GM23248 (cell line): Measurements from ENCODE around the gene LMOD3. TPM values are rescaled to one million over a fixed set of nuclear protein-coding genes. Genes with fewer than 3 reads are reported as not detected.

Experiments
- DNase-seq: peaks from one replicate; pipeline ENCODE4 v3.0.0-alpha.2; 2015
- H2AFZ ChIP-seq: fragments of 200-600 bp; sonication (generic); 2 replicates; pipeline ENCODE4 v1.6.1; 2016; ENCODE audit warnings: antibody characterized with exemption
- H3F3A ChIP-seq: fragments of 200-600 bp; sonication (generic); 2 replicates; pipeline ENCODE4 v1.6.1; 2016; ENCODE audit warnings: mild to moderate bottlenecking, antibody characterized with exemption, mixed run types; ENCODE audit not compliant: insufficient read depth
- H3K27ac ChIP-seq: fragments of 200-600 bp; sonication (generic); 2 replicates; pipeline ENCODE4 v1.5.1; 2016; ENCODE audit warnings: mild to moderate bottlenecking
- H3K27me3 ChIP-seq: fragments of 200-600 bp; sonication (generic); replicated peaks from 2 replicates; pipeline ENCODE4 v1.6.1; 2016; ENCODE audit warnings: mild to moderate bottlenecking; ENCODE audit not compliant: insufficient read depth
- H3K36me3 ChIP-seq: fragments of 200-600 bp; sonication (generic); 2 replicates; pipeline ENCODE4 v1.6.1; 2016; ENCODE audit warnings: low read depth, mild to moderate bottlenecking
- H3K4me1 ChIP-seq: fragments of 200-600 bp; sonication (generic); 2 replicates; pipeline ENCODE4 v1.6.1; 2016; ENCODE audit warnings: mild to moderate bottlenecking; ENCODE audit not compliant: insufficient read depth
- H3K4me2 ChIP-seq: fragments of 200-600 bp; sonication (generic); one replicate; pipeline ENCODE4 v1.6.1; 2016; ENCODE audit warnings: mild to moderate bottlenecking; ENCODE audit not compliant: unreplicated experiment
- H3K4me3 ChIP-seq: fragments of 200-600 bp; sonication (generic); 2 replicates; pipeline ENCODE4 v1.5.1; 2016; ENCODE audit warnings: mild to moderate bottlenecking
- H3K79me2 ChIP-seq: fragments of 200-600 bp; sonication (generic); 2 replicates; pipeline ENCODE4 v1.6.1; 2016; ENCODE audit warnings: mild to moderate bottlenecking; ENCODE audit not compliant: insufficient read depth
- H3K9ac ChIP-seq: fragments of 200-600 bp; sonication (generic); 2 replicates; pipeline ENCODE4 v1.6.1; 2016; ENCODE audit warnings: mild to moderate bottlenecking
- H3K9me2 ChIP-seq: fragments of 200-600 bp; sonication (generic); 2 replicates; pipeline ENCODE4 v1.6.1; 2016; ENCODE audit warnings: mixed run types, mild to moderate bottlenecking, moderate library complexity; ENCODE audit not compliant: insufficient read depth
- H3K9me3 ChIP-seq: fragments of 200-600 bp; sonication (generic); one replicate; pipeline ENCODE4 v1.6.1; 2017; ENCODE audit warnings: low read depth
- H4K20me1 ChIP-seq: fragments of 200-600 bp; sonication (generic); 2 replicates; pipeline ENCODE4 v1.6.0; 2016; ENCODE audit not compliant: insufficient read depth
- EZH2 ChIP-seq: fragments of 200-600 bp; sonication (generic); IDR thresholded peaks from 2 replicates; pipeline ENCODE4 v1.6.1; 2018; ENCODE audit warnings: antibody characterized with exemption, mild to moderate bottlenecking; ENCODE audit not compliant: insufficient read depth, poor library complexity, severe bottlenecking
- EZH2phosphoT487 ChIP-seq: fragments of 200-600 bp; sonication (generic); IDR thresholded peaks from 2 replicates; pipeline ENCODE4 v1.6.1; 2018; ENCODE audit warnings: antibody characterized with exemption, moderate library complexity, mild to moderate bottlenecking, low read depth; ENCODE audit not compliant: insufficient read depth
- WGBS, 2 experiments: methylation state at CpG; one replicate each; pipeline ENCODE4 v1.1.6; 2015 to 2017; ENCODE audit warnings: low lambda C conversion rate in 2 of 2, low coverage in 1 of 2; ENCODE audit errors: missing lambda C conversion rate in 2 of 2; 5-methylcytosine and 5-hydroxymethylcytosine counted together
- in situ Hi-C: fragments of 300-500 bp; cut with MboI; formaldehyde crosslinking; loops from 2 replicates; pipeline ENCODE4 v1.15.0; 2020
- polyA plus RNA-seq: library from polyadenylated mRNA; unstranded; fragments of >200 nt; fragmentation: Nextera tagmentation; extraction: Ambion mirVana; gene quantifications from 2 replicates; pipeline ENCODE4 v1.2.1, GENCODE V29; 2016
- total RNA-seq: library from RNA; depleted of rRNA; stranded (reverse); fragments of >200 nt; shearing (Covaris generic); gene quantifications from 2 replicates; pipeline ENCODE4 v1.2.3, GENCODE V29; 2014

LMOD3 gene
- total and polyA plus RNA-seq, 2 experiments from 2014 or later: not detected

GRCh38 chr3:69121950-69122349 lies 445 bp downstream of the LMOD3 start:
- Histone ChIP-seq H3K36me3 (no peaks in the 10 kb centered on the region), H3K27ac (no peak overlapping the region), H3K4me3 (no peak overlapping the region), H3K9ac (no peak overlapping the region), H3K9me2 (no peaks in the 10 kb centered on the region), H3F3A (no peaks in the 10 kb centered on the region), H3K4me1 (no peaks in the 10 kb centered on the region), H3K9me3 (no peaks in the 10 kb centered on the region), H3K4me2 (no peak overlapping the region), H3K27me3 (peaks cover 10% of the 10 kb centered on the region; the same call in 1 of the 2 replicates), H3K79me2 (no peaks in the 10 kb centered on the region), H4K20me1 (no peaks in the 10 kb centered on the region), H2AFZ (no peak overlapping the region)
- DNase-seq: no peak
- WGBS, 2 experiments: 67 to 74% methylated on average over 8 of the region's 8 CpGs
- in situ Hi-C loops: no loop called here
- TF ChIP-seq EZH2phosphoT487 (no peak), EZH2 (no peak)

GRCh38 chr3:69121513-69121912 lies 882 bp downstream of the LMOD3 start:
- in situ Hi-C loops: no loop called here
- Histone ChIP-seq H3K9me3 (no peaks in the 10 kb centered on the region), H2AFZ (no peak overlapping the region), H3K9me2 (no peaks in the 10 kb centered on the region), H4K20me1 (no peaks in the 10 kb centered on the region), H3K27ac (no peak overlapping the region), H3K4me1 (no peaks in the 10 kb centered on the region), H3K4me2 (no peak overlapping the region), H3K36me3 (no peaks in the 10 kb centered on the region), H3K79me2 (no peaks in the 10 kb centered on the region), H3K4me3 (no peak overlapping the region), H3K27me3 (peaks cover 6% of the 10 kb centered on the region; the same call in 1 of the 2 replicates), H3K9ac (no peak overlapping the region), H3F3A (no peaks in the 10 kb centered on the region)
- no peak for TF ChIP-seq EZH2phosphoT487
- TF ChIP-seq EZH2: no peak
- 84 to 87% methylated on average over 6 of the region's 6 CpGs for whole genome bisulfite sequencing, 2 experiments
- DNase-seq: no peak

GRCh38 chr3:69120879-69121464 lies 1.4 kb downstream of the LMOD3 start:
- Histone ChIP-seq H3K4me2 (no peak overlapping the region), H3K27ac (no peak overlapping the region), H3K9me2 (no peaks in the 10 kb centered on the region), H3K9me3 (no peaks in the 10 kb centered on the region), H2AFZ (0 out of 2 replicates have a peak overlapping the region, but pooled peaks have one; percentile 11), H3K79me2 (no peaks in the 10 kb centered on the region), H3K36me3 (no peaks in the 10 kb centered on the region), H3K4me1 (peaks cover 3% of the 10 kb centered on the region; the same call in 1 of the 2 replicates), H3K9ac (no peak overlapping the region), H3K4me3 (no peak overlapping the region), H3K27me3 (peaks cover under 1% of the 10 kb centered on the region; the same call in 1 of the 2 replicates), H4K20me1 (no peaks in the 10 kb centered on the region), H3F3A (no peaks in the 10 kb centered on the region)
- in situ Hi-C loops: no loop called here
- peak; percentile 55 for DNase-seq
- TF ChIP-seq EZH2 (no peak), EZH2phosphoT487 (no peak)
- 0 to 12% methylated on average over 1 of the region's 1 CpG for WGBS, 2 experiments

GRCh38 chr3:69119681-69120080 lies 2.7 kb downstream of the LMOD3 start:
- H3K27me3 ChIP-seq: no peaks in the 10 kb centered on the region; the same call in 1 of the 2 replicates
- no peak overlapping the region for H3K9ac ChIP-seq
- no peaks in the 10 kb centered on the region for H3K9me3 ChIP-seq
- in situ Hi-C loops: no loop called here
- H3K4me3 ChIP-seq: no peak overlapping the region
- TF ChIP-seq EZH2phosphoT487 (no peak), EZH2 (no peak)
- H3K79me2 ChIP-seq: no peaks in the 10 kb centered on the region
- no peaks in the 10 kb centered on the region for H3K9me2 ChIP-seq
- H3K27ac ChIP-seq: no peak overlapping the region
- no peak overlapping the region for H3K4me2 ChIP-seq
- no peak for DNase-seq
- no peak overlapping the region for H2AFZ ChIP-seq
- no peaks in the 10 kb centered on the region for H4K20me1 ChIP-seq
- H3F3A ChIP-seq: no peaks in the 10 kb centered on the region
- H3K4me1 ChIP-seq: peaks cover 8% of the 10 kb centered on the region; the same call in 1 of the 2 replicates
- no peaks in the 10 kb centered on the region for H3K36me3 ChIP-seq
- WGBS, 2 experiments: 81 to 88% methylated on average over 5 of the region's 5 CpGs
